Measurements from ENCODE around the gene CBLN3. TPM values are rescaled to one million over a fixed set of nuclear protein-coding genes. Genes with fewer than 3 reads are reported as not detected.

The CBLN3 gene
- total and polyA plus RNA-seq, 7 experiments from 2014 or later = 0.24 to 13.9 (median 2.9) TPM; not detected in 1

GRCh38 chr14:24408764-24409163 is 20.7 kb downstream of the CBLN3 start:
- Histone ChIP-seq H3K27me3 (ENCODE audit: control insufficient read depth in 2 of 2, insufficient read depth in 2 of 2, low read length in 2 of 2) (no peaks in the 10 kb centered on the region), H3K36me3 (ENCODE audit: control insufficient read depth in 2 of 3, insufficient read depth in 3 of 3, low read length in 3 of 3) (no peaks in the 10 kb centered on the region), H3K4me3 (ENCODE audit: low read length) (no peak overlapping the region), H3K27ac (ENCODE audit: low read depth, low read length) (no peak overlapping the region), H3K4me1 (ENCODE audit: control insufficient read depth in 2 of 2, insufficient read depth in 2 of 2, low read length in 2 of 2) (no peaks in the 10 kb centered on the region), H3K9me3 (ENCODE audit: control insufficient read depth in 2 of 3, low read length in 3 of 3) (no peaks in the 10 kb centered on the region)
- no peaks in the 10 kb centered on the region for H3K9me3 Mint-ChIP-seq
- H3K27ac Mint-ChIP-seq = no peak overlapping the region
- DNase-seq = no peak
- CTCF ChIA-PET = interaction anchor here (1.2 kb wide), 1 partner anchor 27 kb away, joined by 3 read pairs; no protein-coding TSS in a partner anchor
- POLR2A ChIA-PET = interaction anchor here (0.7 to 3.0 kb wide), 2 partner anchors 22 to 42 kb away, joined by 3 to 9 read pairs; partner anchors contain the start of genes CBLN3 and KHNYN
- peaks cover 5 to 24% (median 11%) of the 10 kb centered on the region in 5 donors for H3K27me3 Mint-ChIP-seq
- intact Hi-C loops (cut with micrococcal nuclease) = no loop called here
- no peaks in the 10 kb centered on the region for H3K36me3 Mint-ChIP-seq
- no peaks in the 10 kb centered on the region for H3K4me1 Mint-ChIP-seq
- no peak for ATAC-seq
- H3K4me3 Mint-ChIP-seq = no peak overlapping the region

- Histone ChIP-seq H3K4me3 (ENCODE audit: low read length) (no peak overlapping the region), H3K36me3 (ENCODE audit: control insufficient read depth in 2 of 3, insufficient read depth in 3 of 3, low read length in 3 of 3) (no peaks in the 10 kb centered on the region), H3K4me1 (ENCODE audit: control insufficient read depth in 2 of 2, insufficient read depth in 2 of 2, low read length in 2 of 2) (no peaks in the 10 kb centered on the region), H3K27me3 (ENCODE audit: control insufficient read depth in 2 of 2, insufficient read depth in 2 of 2, low read length in 2 of 2) (no peaks in the 10 kb centered on the region), H3K27ac (ENCODE audit: low read depth, low read length) (no peak overlapping the region), H3K9me3 (ENCODE audit: control insufficient read depth in 2 of 3, low read length in 3 of 3) (no peaks in the 10 kb centered on the region)
- H3K4me1 Mint-ChIP-seq = no peaks in the 10 kb centered on the region
- H3K27ac Mint-ChIP-seq = no peak overlapping the region
- ATAC-seq (no peak), DNase-seq (no peak)
- no peaks in the 10 kb centered on the region for H3K9me3 Mint-ChIP-seq
- H3K36me3 Mint-ChIP-seq = no peaks in the 10 kb centered on the region
- ChIA-PET POLR2A (interaction anchor here (0.9 kb wide), 1 partner anchor 22 kb away, joined by 3 read pairs; the partner anchor contains the start of gene KHNYN), CTCF (interaction anchor here (1.1 to 1.2 kb wide), 2 partner anchors 24 to 165 kb away, joined by 3 read pairs; no protein-coding TSS in a partner anchor)
- intact Hi-C loops (cut with micrococcal nuclease) = no loop called here
- no peak overlapping the region for H3K4me3 Mint-ChIP-seq
- H3K27me3 Mint-ChIP-seq = peaks cover 10 to 34% (median 14%) of the 10 kb centered on the region in 5 donors
These were observed 21.7 kb downstream of the CBLN3 start for GRCh38 chr14:24407608-24408325.

- no peaks in the 10 kb centered on the region for H3K9me3 Mint-ChIP-seq
- Histone ChIP-seq H3K9me3 (ENCODE audit: control insufficient read depth in 2 of 3, low read length in 3 of 3) (no peaks in the 10 kb centered on the region), H3K27me3 (ENCODE audit: control insufficient read depth in 2 of 2, insufficient read depth in 2 of 2, low read length in 2 of 2) (no peaks in the 10 kb centered on the region), H3K27ac (ENCODE audit: low read depth, low read length) (no peak overlapping the region), H3K4me3 (ENCODE audit: low read length) (no peak overlapping the region), H3K36me3 (ENCODE audit: control insufficient read depth in 2 of 3, insufficient read depth in 3 of 3, low read length in 3 of 3) (no peaks in the 10 kb centered on the region), H3K4me1 (ENCODE audit: control insufficient read depth in 2 of 2, insufficient read depth in 2 of 2, low read length in 2 of 2) (no peaks in the 10 kb centered on the region)
- H3K36me3 Mint-ChIP-seq = no peaks in the 10 kb centered on the region
- H3K4me1 Mint-ChIP-seq = peaks cover 0 to 5% (median 0%) of the 10 kb centered on the region in 7 donors
- no peak overlapping the region for H3K27ac Mint-ChIP-seq
- H3K27me3 Mint-ChIP-seq = peaks cover 10 to 45% (median 17%) of the 10 kb centered on the region in 5 donors
- DNase-seq (no peak), ATAC-seq (no peak)
- ChIA-PET POLR2A (no interaction called here), CTCF (interaction anchor here (1.2 kb wide), 1 partner anchor 163 kb away, joined by 3 read pairs; no protein-coding TSS in a partner anchor)
- no peak overlapping the region for H3K4me3 Mint-ChIP-seq
- intact Hi-C loops (cut with micrococcal nuclease) = no loop called here
These were observed 23.1 kb downstream of the CBLN3 start for GRCh38 chr14:24406416-24406815.

GRCh38 chr14:24404814-24405213 is 24.7 kb downstream of the CBLN3 start:
- H3K9me3 ChIP-seq (ENCODE audit: control insufficient read depth in 2 of 3, low read length in 3 of 3) = no peaks in the 10 kb centered on the region
- no peak for ATAC-seq
- H3K27ac Mint-ChIP-seq = no peak overlapping the region
- no peak overlapping the region for H3K4me3 Mint-ChIP-seq
- DNase-seq = no peak
- no peaks in the 10 kb centered on the region for H3K27me3 ChIP-seq (ENCODE audit: control insufficient read depth in 2 of 2, insufficient read depth in 2 of 2, low read length in 2 of 2)
- CTCF ChIA-PET = no interaction called here
- H3K4me1 Mint-ChIP-seq = peaks cover 0 to 7% (median 3%) of the 10 kb centered on the region in 7 donors
- POLR2A ChIA-PET = no interaction called here
- H3K36me3 ChIP-seq (ENCODE audit: control insufficient read depth in 2 of 3, insufficient read depth in 3 of 3, low read length in 3 of 3) = no peaks in the 10 kb centered on the region
- no peak overlapping the region for H3K4me3 ChIP-seq (ENCODE audit: low read length)
- no peaks in the 10 kb centered on the region for H3K9me3 Mint-ChIP-seq
- no peaks in the 10 kb centered on the region for H3K36me3 Mint-ChIP-seq
- peaks cover 10 to 52% (median 21%) of the 10 kb centered on the region in 5 donors for H3K27me3 Mint-ChIP-seq
- H3K27ac ChIP-seq (ENCODE audit: low read depth, low read length) = no peak overlapping the region
- intact Hi-C loops (cut with micrococcal nuclease) = no loop called here
- no peaks in the 10 kb centered on the region for H3K4me1 ChIP-seq (ENCODE audit: control insufficient read depth in 2 of 2, insufficient read depth in 2 of 2, low read length in 2 of 2)

- H3K4me3 ChIP-seq (ENCODE audit: low read length) = no peak overlapping the region
- ChIA-PET POLR2A (no interaction called here), CTCF (no interaction called here)
- no peak overlapping the region for H3K27ac ChIP-seq (ENCODE audit: low read depth, low read length)
- Mint-ChIP-seq H3K4me3 (no peak overlapping the region), H3K36me3 (no peaks in the 10 kb centered on the region), H3K4me1 (peaks cover 0 to 15% (median 9%) of the 10 kb centered on the region in 7 donors), H3K9me3 (no peaks in the 10 kb centered on the region), H3K27me3 (peaks cover 10 to 60% (median 23%) of the 10 kb centered on the region in 5 donors), H3K27ac (no peak overlapping the region)
- ATAC-seq = no peak
- intact Hi-C loops (cut with micrococcal nuclease) = no loop called here
- no peaks in the 10 kb centered on the region for H3K27me3 ChIP-seq (ENCODE audit: control insufficient read depth in 2 of 2, insufficient read depth in 2 of 2, low read length in 2 of 2)
- H3K9me3 ChIP-seq (ENCODE audit: control insufficient read depth in 2 of 3, low read length in 3 of 3) = no peaks in the 10 kb centered on the region
- H3K36me3 ChIP-seq (ENCODE audit: control insufficient read depth in 2 of 3, insufficient read depth in 3 of 3, low read length in 3 of 3) = no peaks in the 10 kb centered on the region
- no peak for DNase-seq
- peaks cover 0 to 5% of the 10 kb centered on the region in 2 donors for H3K4me1 ChIP-seq (ENCODE audit: control insufficient read depth in 2 of 2, insufficient read depth in 2 of 2, low read length in 2 of 2)
These were observed 26.0 kb downstream of the CBLN3 start for GRCh38 chr14:24403294-24403998.

- Mint-ChIP-seq H3K9me3 (no peaks in the 10 kb centered on the region), H3K4me3 (no peak overlapping the region), H3K27ac (peak overlapping the region in 1 of 9 donors; percentile 37), H3K4me1 (peaks cover 0 to 18% (median 11%) of the 10 kb centered on the region in 7 donors), H3K27me3 (peaks cover 9 to 68% (median 23%) of the 10 kb centered on the region in 5 donors), H3K36me3 (no peaks in the 10 kb centered on the region)
- Histone ChIP-seq H3K4me1 (ENCODE audit: control insufficient read depth in 2 of 2, insufficient read depth in 2 of 2, low read length in 2 of 2) (peaks cover 0 to 5% of the 10 kb centered on the region in 2 donors), H3K36me3 (ENCODE audit: control insufficient read depth in 2 of 3, insufficient read depth in 3 of 3, low read length in 3 of 3) (no peaks in the 10 kb centered on the region), H3K9me3 (ENCODE audit: control insufficient read depth in 2 of 3, low read length in 3 of 3) (no peaks in the 10 kb centered on the region), H3K4me3 (ENCODE audit: low read length) (no peak overlapping the region), H3K27me3 (ENCODE audit: control insufficient read depth in 2 of 2, insufficient read depth in 2 of 2, low read length in 2 of 2) (no peaks in the 10 kb centered on the region), H3K27ac (ENCODE audit: low read depth, low read length) (no peak overlapping the region)
- POLR2A ChIA-PET = interaction anchor here (0.5 to 0.7 kb wide), 2 partner anchors 32 to 38 kb away, joined by 3 read pairs; no protein-coding TSS in a partner anchor
- no peak for ATAC-seq
- CTCF ChIA-PET = no interaction called here
- no peak for DNase-seq
- intact Hi-C loops (cut with micrococcal nuclease) = no loop called here
These were observed 27.4 kb downstream of the CBLN3 start for GRCh38 chr14:24401810-24402702.

All from naive thymus-derived CD4-positive, alpha-beta T cell (primary cell).